IMR-90 (cell line): Measurements from ENCODE around the gene P3H1. TPM values are rescaled to one million over a fixed set of nuclear protein-coding genes. Genes with fewer than 3 reads are reported as not detected.

Source experiments
- ATAC-seq: fragments of 200-7000 bp; cut with Tn5 transposase; 2 replicates; pipeline ENCODE4 v1.9.1; 2020; ENCODE audit warnings: low read depth, mild to moderate bottlenecking, moderate library complexity
- BruUV-seq: library from RNA; stranded (reverse); fragments of 400-500 nt; replicated peaks from 2 replicates; lab custom pipeline; 2021; lab: Mats Ljungman, UMichigan
- CTCF ChIA-PET: fragments of 300-600 bp; formaldehyde crosslinking; extraction: SDS; loops from one replicate; lab custom pipeline; 2021; ENCODE audit warnings: antibody characterized with exemption; lab: Yijun Ruan, JAX
- POLR2A ChIA-PET: fragments of 300-600 bp; sonication (Branson Sonifier 250); formaldehyde crosslinking; loops from one replicate; lab custom pipeline; 2022; ENCODE audit warnings: antibody characterized with exemption; ENCODE audit not compliant: unreplicated experiment; lab: Charles Lee
- DNase-seq: peaks from one replicate; pipeline ENCODE4 v3.0.0; 2013
- H2AFZ ChIP-seq: replicated peaks from 2 replicates; pipeline ENCODE3; 2013; ENCODE audit warnings: low read length, mild to moderate bottlenecking; ENCODE audit not compliant: poor library complexity
- H2AK5ac ChIP-seq: 2 replicates; pipeline ENCODE4 v1.6.1; 2013; ENCODE audit warnings: low read depth, low read length, inconsistent platforms
- H2AK9ac ChIP-seq: replicated peaks from 2 replicates; pipeline ENCODE3; 2013; ENCODE audit warnings: mild to moderate bottlenecking, low read depth, low read length, moderate library complexity; ENCODE audit not compliant: poor library complexity
- H2BK120ac ChIP-seq: 2 replicates; pipeline ENCODE4 v1.6.1; 2013; ENCODE audit warnings: low read depth, low read length, inconsistent platforms
- H2BK15ac ChIP-seq: 3 replicates; pipeline ENCODE4 v1.6.1; 2013; ENCODE audit warnings: low read depth, low read length, inconsistent platforms
- H2BK20ac ChIP-seq: 2 replicates; pipeline ENCODE4 v1.6.1; 2013; ENCODE audit warnings: low read depth, mild to moderate bottlenecking, inconsistent platforms, low read length, moderate library complexity
- H2BK5ac ChIP-seq: 2 replicates; pipeline ENCODE4 v1.6.1; 2013; ENCODE audit warnings: mild to moderate bottlenecking, low read depth, low read length, inconsistent platforms; ENCODE audit not compliant: poor library complexity, severe bottlenecking
- H3K14ac ChIP-seq: replicated peaks from 2 replicates; pipeline ENCODE4 v1.6.1; 2013; ENCODE audit warnings: low read depth, low read length, inconsistent platforms
- H3K18ac ChIP-seq: 2 replicates; pipeline ENCODE4 v1.6.1; 2013; ENCODE audit warnings: low read depth, low read length, control low read depth
- H3K23ac ChIP-seq: 2 replicates; pipeline ENCODE4 v1.6.1; 2013; ENCODE audit warnings: low read depth, low read length, inconsistent platforms
- H3K27ac ChIP-seq: 2 replicates; pipeline ENCODE4 v1.5.1; 2013; ENCODE audit warnings: mild to moderate bottlenecking, control low read depth, low read length; ENCODE audit not compliant: insufficient read depth
- H3K27me3 ChIP-seq: 2 replicates; pipeline ENCODE4 v1.6.1; 2013; ENCODE audit warnings: low read length; ENCODE audit not compliant: control insufficient read depth, insufficient read depth
- H3K36me3 ChIP-seq: 2 replicates; pipeline ENCODE4 v1.6.1; 2013; ENCODE audit warnings: low read length, mixed read lengths; ENCODE audit not compliant: control insufficient read depth, insufficient read depth
- H3K4ac ChIP-seq: 2 replicates; pipeline ENCODE4 v1.6.1; 2013; ENCODE audit warnings: low read depth, low read length, inconsistent platforms
- H3K4me1 ChIP-seq: 2 replicates; pipeline ENCODE4 v1.6.1; 2013; ENCODE audit warnings: low read length, mixed read lengths; ENCODE audit not compliant: control insufficient read depth, insufficient read depth
- H3K4me2 ChIP-seq: 2 replicates; pipeline ENCODE4 v1.6.1; 2013; ENCODE audit warnings: low read depth, mild to moderate bottlenecking, control low read depth, low read length, moderate library complexity
- H3K4me3 ChIP-seq: 2 replicates; pipeline ENCODE4 v1.5.1; 2013; ENCODE audit warnings: low read depth, mild to moderate bottlenecking, control low read depth, low read length, moderate library complexity; ENCODE audit not compliant: insufficient read depth
- H3K56ac ChIP-seq: 2 replicates; pipeline ENCODE4 v1.6.1; 2013; ENCODE audit warnings: low read length, inconsistent platforms; ENCODE audit not compliant: insufficient read depth; ENCODE audit errors: extremely low read depth
- H3K79me1 ChIP-seq, 2 experiments: 2 replicates each; pipeline ENCODE4 v1.6.1; 2013; ENCODE audit warnings: low read length in 2 of 2, inconsistent platforms in 1 of 2, low read depth in 1 of 2
- H3K9ac ChIP-seq: 2 replicates; pipeline ENCODE4 v1.6.1; 2013; ENCODE audit warnings: low read depth, low read length, control low read depth
- H3K9me1 ChIP-seq: 2 replicates; pipeline ENCODE4 v1.6.1; 2013; ENCODE audit warnings: low read length, inconsistent platforms; ENCODE audit not compliant: insufficient read depth
- H3K9me3 ChIP-seq: 2 replicates; pipeline ENCODE4 v1.6.1; 2013; ENCODE audit warnings: low read length; ENCODE audit not compliant: control insufficient read depth, insufficient read depth
- H4K20me1 ChIP-seq: 2 replicates; pipeline ENCODE4 v1.6.1; 2013; ENCODE audit warnings: low read length, inconsistent platforms; ENCODE audit not compliant: insufficient read depth
- H4K5ac ChIP-seq: 2 replicates; pipeline ENCODE4 v1.6.1; 2013; ENCODE audit warnings: mild to moderate bottlenecking, low read depth, low read length, control low read depth
- H4K8ac ChIP-seq, 2 experiments: 2 replicates each; pipeline ENCODE4 v1.6.1; 2013; ENCODE audit warnings: low read depth in 2 of 2, low read length in 2 of 2, control low read depth in 1 of 2, inconsistent platforms in 1 of 2
- H4K91ac ChIP-seq: 2 replicates; pipeline ENCODE4 v1.6.1; 2013; ENCODE audit warnings: low read depth, low read length, inconsistent platforms; ENCODE audit not compliant: insufficient read depth
- BHLHE40 ChIP-seq: fragments of 150-350 bp; IDR thresholded peaks from 2 replicates; pipeline ENCODE4 v1.6.1; 2016; ENCODE audit warnings: mild to moderate bottlenecking, low read depth, low read length
- CEBPB ChIP-seq: IDR thresholded peaks from 2 replicates; pipeline ENCODE4 v1.6.1; 2012; ENCODE audit warnings: low read depth, low read length, improper control_type of control experiment
- CHD1 ChIP-seq: IDR thresholded peaks from 2 replicates; pipeline ENCODE4 v1.6.1; 2012; ENCODE audit warnings: low read depth, low read length, improper control_type of control experiment
- CTCF ChIP-seq: conservative IDR thresholded peaks from 2 replicates; pipeline ENCODE4 v1.5.1; 2012; ENCODE audit warnings: mild to moderate bottlenecking, low read depth, low read length, improper control_type of control experiment
- FOS ChIP-seq: fragments of 150-350 bp; IDR thresholded peaks from 2 replicates; pipeline ENCODE4 v1.6.1; 2016; ENCODE audit warnings: low read depth, low read length
- MAFK ChIP-seq: IDR thresholded peaks from 2 replicates; pipeline ENCODE4 v1.6.1; 2012; ENCODE audit warnings: low read depth, low read length, improper control_type of control experiment
- MAZ ChIP-seq: IDR thresholded peaks from 2 replicates; pipeline ENCODE4 v1.6.1; 2012; ENCODE audit warnings: low read depth, mild to moderate bottlenecking, low read length, improper control_type of control experiment, moderate library complexity, borderline replicate concordance
- MXI1 ChIP-seq: IDR thresholded peaks from 2 replicates; pipeline ENCODE4 v1.6.1; 2012; ENCODE audit warnings: low read depth, mild to moderate bottlenecking, low read length, moderate library complexity, borderline replicate concordance
- POLR2A ChIP-seq: IDR thresholded peaks from 2 replicates; pipeline ENCODE4 v1.6.1; 2012; ENCODE audit warnings: mild to moderate bottlenecking, low read depth, low read length
- RAD21 ChIP-seq: IDR thresholded peaks from 2 replicates; pipeline ENCODE4 v1.6.1; 2012; ENCODE audit warnings: low read length, improper control_type of control experiment
- RCOR1 ChIP-seq: IDR thresholded peaks from 2 replicates; pipeline ENCODE4 v1.6.1; 2012; ENCODE audit warnings: mild to moderate bottlenecking, low read length, improper control_type of control experiment; ENCODE audit not compliant: insufficient replicate concordance
- RFX5 ChIP-seq: IDR thresholded peaks from 2 replicates; pipeline ENCODE4 v1.8.0; 2012; ENCODE audit warnings: low read depth, mild to moderate bottlenecking, low read length, moderate library complexity
- SMC3 ChIP-seq: fragments of 150-350 bp; IDR thresholded peaks from 2 replicates; pipeline ENCODE4 v1.6.1; 2016; ENCODE audit warnings: low read depth, mild to moderate bottlenecking, antibody characterized with exemption, low read length, moderate library complexity
- WGBS, 2 experiments: methylation state at CpG; one replicate each; pipeline versions ENCODE4 v1.1.5 to v1.1.7; 2013; ENCODE audit warnings: missing lambda C conversion rate in 2 of 2; ENCODE audit not compliant: insufficient read length in 1 of 2; ENCODE audit errors: extremely low coverage in 2 of 2; 5-methylcytosine and 5-hydroxymethylcytosine counted together
- dilution Hi-C: fragments of 300-500 bp; cut with HindIII; formaldehyde crosslinking; loops from one replicate; pipeline ENCODE4 v1.14.3; 2018; ENCODE audit warnings: low sequenced_read_pairs; ENCODE audit not compliant: unreplicated experiment
- in situ Hi-C: fragments of 300-500 bp; cut with MboI; formaldehyde crosslinking; loops from 3 replicates; pipeline ENCODE4 v1.14.3; 2019; ENCODE audit warnings: low sequenced_read_pairs, inconsistent platforms, mixed read lengths
- intact Hi-C: fragments of 100-400 bp; cut with micrococcal nuclease; formaldehyde crosslinking; loops from 2 replicates; pipeline ENCODE4 v1.10.0; 2022
- polyA plus RNA-seq, 3 experiments: library from polyadenylated mRNA; depleted of rRNA; stranded (reverse); fragments of >200 nt; gene quantifications; 2 replicates each; pipeline ENCODE4 v1.2.3, GENCODE V29; 2012; ENCODE audit warnings: low replicate concordance in 1 of 3
- total RNA-seq: library from RNA; depleted of rRNA; stranded (reverse); fragments of >200 nt; gene quantifications from 2 replicates; pipeline ENCODE4 v1.2.3, GENCODE V29; 2012
- TF ChIP-seq, protein P1 (sequence below): fragments of 150-350 bp; IDR thresholded peaks from 2 replicates; pipeline ENCODE4 v1.6.1; 2017; ENCODE audit warnings: mild to moderate bottlenecking, antibody characterized with exemption, low read length, low read depth
- TF ChIP-seq, protein P2 (sequence below): fragments of 150-350 bp; IDR thresholded peaks from 2 replicates; pipeline ENCODE4 v1.6.1; 2016; ENCODE audit warnings: low read depth, mild to moderate bottlenecking, low read length, moderate library complexity, borderline replicate concordance

Gene P3H1
- total and polyA plus RNA-seq, 2 of the 4 experiments (the other 2 are of a cell fraction): 108 to 210 TPM

DNA sequence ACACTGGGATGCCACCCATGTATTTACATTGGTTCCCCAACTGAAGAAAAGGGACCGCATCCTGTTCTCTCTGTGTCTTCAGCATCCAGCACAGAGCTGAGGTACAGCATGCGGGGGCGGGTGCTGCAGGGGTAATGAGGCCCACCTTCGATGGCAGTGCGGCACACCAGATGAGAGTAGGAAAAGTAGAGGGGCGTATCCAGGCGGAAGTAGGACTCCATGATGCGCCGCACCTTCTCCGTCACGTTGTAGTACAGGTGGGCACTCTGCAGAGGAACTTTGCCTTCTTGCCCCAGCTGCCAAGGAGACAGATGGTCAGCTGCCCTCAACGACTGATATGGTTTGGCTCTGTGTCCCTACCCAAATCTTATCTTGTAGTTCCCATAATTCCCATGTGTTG is 16.8 kb downstream of the P3H1 start:
- DNase-seq: no peak
- Histone ChIP-seq H3K9me1 (peaks cover 17% of the 10 kb centered on the region), H2BK5ac (no peak overlapping the region), H3K4me3 (no peak overlapping the region), H2AK5ac (no peak overlapping the region), H3K4me2 (no peak overlapping the region), H2BK120ac (no peak overlapping the region), H2BK15ac (no peak overlapping the region), H3K27me3 (no peaks in the 10 kb centered on the region), H3K18ac (no peak overlapping the region), H4K91ac (no peak overlapping the region), H4K8ac (no peak overlapping the region), H3K4ac (no peak overlapping the region), H3K9me3 (no peaks in the 10 kb centered on the region), H3K9ac (no peak overlapping the region), H4K5ac (no peak overlapping the region), H3K14ac (no peak overlapping the region), H2BK20ac (no peak overlapping the region), H3K4me1 (peaks cover 3% of the 10 kb centered on the region), H3K56ac (no peak overlapping the region), H4K20me1 (peaks cover 27% of the 10 kb centered on the region), H2AFZ (no peak overlapping the region), H2AK9ac (no peak overlapping the region), H3K79me1 (peaks cover 19 to 29% of the 10 kb centered on the region in 2 experiments), H3K36me3 (peaks cover 73% of the 10 kb centered on the region), H3K27ac (no peak overlapping the region), H3K23ac (no peak overlapping the region)
- 97% methylated on average over 9 of the region's 12 CpGs; no CpG with 5 or more reads in 1 of the 2 experiments for WGBS, 2 experiments
- no peak for TF ChIP-seq MAZ
- TF ChIP-seq, protein P1, sequence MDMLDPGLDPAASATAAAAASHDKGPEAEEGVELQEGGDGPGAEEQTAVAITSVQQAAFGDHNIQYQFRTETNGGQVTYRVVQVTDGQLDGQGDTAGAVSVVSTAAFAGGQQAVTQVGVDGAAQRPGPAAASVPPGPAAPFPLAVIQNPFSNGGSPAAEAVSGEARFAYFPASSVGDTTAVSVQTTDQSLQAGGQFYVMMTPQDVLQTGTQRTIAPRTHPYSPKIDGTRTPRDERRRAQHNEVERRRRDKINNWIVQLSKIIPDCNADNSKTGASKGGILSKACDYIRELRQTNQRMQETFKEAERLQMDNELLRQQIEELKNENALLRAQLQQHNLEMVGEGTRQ: no peak
- TF ChIP-seq CHD1: no peak
- no peak for TF ChIP-seq MXI1
- TF ChIP-seq RAD21: no peak
- TF ChIP-seq MAFK: no peak
- no peak for TF ChIP-seq POLR2A
- no peak for TF ChIP-seq CTCF
- TF ChIP-seq RFX5: no peak
- no peak for TF ChIP-seq BHLHE40
- no peak for TF ChIP-seq SMC3
- TF ChIP-seq, protein P2, sequence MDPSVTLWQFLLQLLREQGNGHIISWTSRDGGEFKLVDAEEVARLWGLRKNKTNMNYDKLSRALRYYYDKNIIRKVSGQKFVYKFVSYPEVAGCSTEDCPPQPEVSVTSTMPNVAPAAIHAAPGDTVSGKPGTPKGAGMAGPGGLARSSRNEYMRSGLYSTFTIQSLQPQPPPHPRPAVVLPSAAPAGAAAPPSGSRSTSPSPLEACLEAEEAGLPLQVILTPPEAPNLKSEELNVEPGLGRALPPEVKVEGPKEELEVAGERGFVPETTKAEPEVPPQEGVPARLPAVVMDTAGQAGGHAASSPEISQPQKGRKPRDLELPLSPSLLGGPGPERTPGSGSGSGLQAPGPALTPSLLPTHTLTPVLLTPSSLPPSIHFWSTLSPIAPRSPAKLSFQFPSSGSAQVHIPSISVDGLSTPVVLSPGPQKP: no peak
- no peak for TF ChIP-seq FOS
- TF ChIP-seq RCOR1: no peak
- no peak for TF ChIP-seq CEBPB
- dilution Hi-C loops: no loop called here
- CTCF ChIA-PET: no interaction called here
- in situ Hi-C loops: no loop called here
- intact Hi-C loops: no loop called here
- no peak for ATAC-seq
- no TSS peak for BruUV-seq
- POLR2A ChIA-PET: no interaction called here
